ENCODE results near the gene RNF225. TPM values are rescaled to one million over a fixed set of nuclear protein-coding genes. Genes with fewer than 3 reads are reported as not detected.
A peak's percentile ranks its signal among the peaks of the same experiment; 100 is the strongest.
"Not testable (repeated sequence)": the region's sequence is repeated elsewhere in the genome, so short reads cannot be mapped to it uniquely, and the experiment has no call there.

RNF225 gene
- total RNA-seq, 1 donor from 2014 or later, result 0.79 TPM

DNA sequence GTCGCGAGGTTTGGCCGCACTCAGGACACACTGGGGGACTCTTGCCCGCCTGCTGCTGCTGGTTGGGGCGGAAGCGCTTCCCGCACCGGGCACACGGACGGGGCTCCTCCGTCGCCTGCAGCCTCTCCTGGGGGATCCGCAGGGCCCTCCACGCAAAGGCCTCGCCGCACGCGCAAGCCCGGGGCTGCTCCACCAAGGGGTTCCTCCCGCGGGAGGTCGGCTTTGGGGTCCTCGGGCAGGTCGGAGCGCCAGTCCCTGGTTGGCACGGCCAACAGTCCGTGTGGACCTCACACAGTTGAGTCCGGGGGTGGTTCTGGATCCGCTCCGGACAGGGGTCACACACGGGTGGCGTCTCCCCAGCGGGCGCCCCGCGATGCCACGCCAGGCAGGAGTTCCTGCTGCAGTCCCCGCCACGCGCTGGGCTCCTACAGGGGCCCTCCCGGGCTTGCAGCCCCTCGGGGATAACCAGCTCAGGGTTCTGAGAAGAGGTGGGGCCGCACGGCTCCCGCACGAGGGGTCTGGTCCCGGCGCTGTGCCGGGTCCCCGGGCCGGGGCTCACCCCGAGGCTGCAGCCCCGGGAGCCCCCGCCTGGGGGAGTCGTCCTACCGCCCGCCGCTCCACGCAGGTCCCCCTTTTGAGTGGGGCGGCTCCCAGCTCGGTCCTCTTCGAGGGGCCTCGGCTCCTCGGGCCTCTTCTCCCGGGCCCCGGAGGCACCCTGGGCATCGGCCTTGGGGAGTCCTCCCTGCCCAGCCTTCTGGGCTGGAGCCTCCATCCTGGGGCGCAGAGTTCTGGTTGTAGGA is 26.7 kb upstream of the RNF225 start:
- no peaks in the 10 kb centered on the region for H3K36me3 ChIP-seq (ENCODE audit: control insufficient read depth, insufficient read depth, low read length)
- TF ChIP-seq, protein P1, sequence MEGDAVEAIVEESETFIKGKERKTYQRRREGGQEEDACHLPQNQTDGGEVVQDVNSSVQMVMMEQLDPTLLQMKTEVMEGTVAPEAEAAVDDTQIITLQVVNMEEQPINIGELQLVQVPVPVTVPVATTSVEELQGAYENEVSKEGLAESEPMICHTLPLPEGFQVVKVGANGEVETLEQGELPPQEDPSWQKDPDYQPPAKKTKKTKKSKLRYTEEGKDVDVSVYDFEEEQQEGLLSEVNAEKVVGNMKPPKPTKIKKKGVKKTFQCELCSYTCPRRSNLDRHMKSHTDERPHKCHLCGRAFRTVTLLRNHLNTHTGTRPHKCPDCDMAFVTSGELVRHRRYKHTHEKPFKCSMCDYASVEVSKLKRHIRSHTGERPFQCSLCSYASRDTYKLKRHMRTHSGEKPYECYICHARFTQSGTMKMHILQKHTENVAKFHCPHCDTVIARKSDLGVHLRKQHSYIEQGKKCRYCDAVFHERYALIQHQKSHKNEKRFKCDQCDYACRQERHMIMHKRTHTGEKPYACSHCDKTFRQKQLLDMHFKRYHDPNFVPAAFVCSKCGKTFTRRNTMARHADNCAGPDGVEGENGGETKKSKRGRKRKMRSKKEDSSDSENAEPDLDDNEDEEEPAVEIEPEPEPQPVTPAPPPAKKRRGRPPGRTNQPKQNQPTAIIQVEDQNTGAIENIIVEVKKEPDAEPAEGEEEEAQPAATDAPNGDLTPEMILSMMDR (IDR thresholded peaks at IDR 0.05; ENCODE audit: insufficient read depth, low read length, severe bottlenecking), result no peak
- no peak overlapping the region for H3K4me3 ChIP-seq (ENCODE audit: low read depth, low read length)
- DNase-seq (ENCODE audit: low read depth), result no peak
- H3K27me3 ChIP-seq (ENCODE audit: control insufficient read depth, insufficient read depth, low read length), result no peaks in the 10 kb centered on the region
- no peak for FAIRE-seq

- no peak for DNase-seq (ENCODE audit: low read depth)
- peak; percentile 13 for FAIRE-seq
- H3K4me3 ChIP-seq (ENCODE audit: low read depth, low read length), result no peak overlapping the region
- no peaks in the 10 kb centered on the region for H3K27me3 ChIP-seq (ENCODE audit: control insufficient read depth, insufficient read depth, low read length)
- TF ChIP-seq, protein P1 (IDR thresholded peaks at IDR 0.05; ENCODE audit: insufficient read depth, low read length, severe bottlenecking), result no peak
- no peaks in the 10 kb centered on the region for H3K36me3 ChIP-seq (ENCODE audit: control insufficient read depth, insufficient read depth, low read length)
Measured at GRCh38 chr19:58372311-58373133, 22.9 kb upstream of the RNF225 start.

DNA sequence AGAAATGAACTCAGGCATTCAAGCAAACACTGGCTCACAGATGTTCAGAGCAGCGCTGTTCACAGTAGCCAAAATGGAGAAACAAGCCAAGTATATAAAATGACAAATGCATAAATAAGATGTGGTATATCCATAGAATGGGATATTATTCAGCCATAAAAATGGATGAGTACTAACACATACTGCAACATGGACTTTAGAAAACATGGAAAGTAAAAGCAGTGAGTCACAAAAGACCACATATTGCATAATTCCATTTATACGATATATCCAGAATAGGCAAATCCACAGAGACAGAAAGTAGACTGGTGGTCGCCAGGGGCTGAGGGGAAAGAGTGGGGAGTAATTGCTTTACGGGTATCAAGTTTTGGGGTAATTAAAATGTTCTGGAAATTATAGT is 21.3 kb upstream of the RNF225 start:
- FAIRE-seq (no peak), DNase-seq (ENCODE audit: low read depth) (peak; percentile 39)
- no peak overlapping the region for H3K4me3 ChIP-seq (ENCODE audit: low read depth, low read length)
- TF ChIP-seq, protein P1 (IDR thresholded peaks at IDR 0.05; ENCODE audit: insufficient read depth, low read length, severe bottlenecking), result no peak
- H3K36me3 ChIP-seq (ENCODE audit: control insufficient read depth, insufficient read depth, low read length), result no peaks in the 10 kb centered on the region
- H3K27me3 ChIP-seq (ENCODE audit: control insufficient read depth, insufficient read depth, low read length), result no peaks in the 10 kb centered on the region

DNA sequence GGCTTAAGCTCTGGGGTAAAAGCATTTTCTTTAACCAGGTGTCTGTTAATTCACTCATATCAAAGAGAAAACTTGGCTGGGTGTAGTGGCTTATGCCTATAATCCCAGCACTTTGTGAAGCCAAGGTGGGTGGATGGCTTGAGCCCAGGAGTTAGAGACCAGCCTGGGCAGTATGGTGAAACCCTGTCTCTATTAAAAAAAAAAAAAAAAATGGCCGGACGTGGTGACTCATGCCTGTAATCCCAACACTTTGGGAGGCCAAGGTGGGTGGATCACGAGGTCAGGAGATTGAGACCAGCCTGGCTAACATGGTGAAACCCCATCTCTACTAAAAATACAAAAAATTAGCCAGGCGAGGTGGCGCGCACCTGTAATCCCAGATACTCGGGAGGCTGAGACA is 18.7 kb upstream of the RNF225 start:
- H3K36me3 ChIP-seq (ENCODE audit: control insufficient read depth, insufficient read depth, low read length); H3K4me3 ChIP-seq (ENCODE audit: low read depth, low read length); H3K27me3 ChIP-seq (ENCODE audit: control insufficient read depth, insufficient read depth, low read length); FAIRE-seq: not testable (repeated sequence)
- DNase-seq (ENCODE audit: low read depth), result peak; percentile 20

DNA sequence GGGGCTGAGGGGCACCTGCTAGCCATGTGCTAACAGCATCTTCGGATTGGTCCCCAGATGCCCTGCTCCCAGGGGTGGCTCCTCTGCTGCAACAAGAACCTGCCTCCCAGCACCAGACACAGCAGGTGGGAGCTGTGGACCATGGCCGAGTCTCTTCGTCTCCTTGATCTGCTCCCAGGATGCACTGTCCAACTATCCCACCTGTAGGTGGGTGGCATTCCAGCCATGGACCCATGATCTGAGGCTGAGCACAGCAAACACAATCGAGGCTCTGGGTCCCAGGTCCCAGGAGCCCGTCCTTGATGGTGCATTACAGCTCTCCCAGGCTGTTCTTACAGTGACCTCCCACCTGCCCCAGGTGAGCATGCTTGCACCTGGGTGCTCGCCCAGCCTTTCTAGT is 16.2 kb upstream of the RNF225 start:
- TF ChIP-seq, protein P1 (IDR thresholded peaks at IDR 0.05; ENCODE audit: insufficient read depth, low read length, severe bottlenecking), result no peak
- Histone ChIP-seq H3K27me3 (ENCODE audit: control insufficient read depth, insufficient read depth, low read length) (no peaks in the 10 kb centered on the region), H3K36me3 (ENCODE audit: control insufficient read depth, insufficient read depth, low read length) (no peaks in the 10 kb centered on the region), H3K4me3 (ENCODE audit: low read depth, low read length) (no peak overlapping the region)
- no peak for DNase-seq (ENCODE audit: low read depth)
- no peak for FAIRE-seq

GRCh38 chr19:58380037-58380661 is 15.3 kb upstream of the RNF225 start:
- TF ChIP-seq, protein P1 (IDR thresholded peaks at IDR 0.05; ENCODE audit: insufficient read depth, low read length, severe bottlenecking), result no peak
- FAIRE-seq (no peak), DNase-seq (ENCODE audit: low read depth) (no peak)
- Histone ChIP-seq H3K4me3 (ENCODE audit: low read depth, low read length) (peak overlapping the region; percentile 51), H3K36me3 (ENCODE audit: control insufficient read depth, insufficient read depth, low read length) (no peaks in the 10 kb centered on the region), H3K27me3 (ENCODE audit: control insufficient read depth, insufficient read depth, low read length) (no peaks in the 10 kb centered on the region)
